ENCODE measurements around the gene CCNY.

GRCh38 chr10:35451151-35452016 is 115.1 kb downstream of the CCNY start:
- TF ChIP-seq EZH2phosphoT487 (IDR thresholded peaks at IDR 0.05; ENCODE audit: low read length) (no peak), EZH2 (optimal IDR thresholded peaks at IDR 0.05; ENCODE audit: low read depth, low read length) (no peak)

Measured in MM.1S (cell line).